K562 (cell line): ENCODE data around the gene ANKRD13B. TPM values are rescaled to one million over a fixed set of nuclear protein-coding genes. Genes with fewer than 3 reads are reported as not detected.
A peak's percentile ranks its signal among the peaks of the same experiment; 100 is the strongest.

Source experiments
- ATAC-seq: fragments of 200-7000 bp; cut with Tn5 transposase; 3 replicates; pipeline ENCODE4 v1.9.1; 2020; ENCODE audit warnings: moderate library complexity
- Bru-seq: library from RNA; stranded (reverse); fragments of 400-500 nt; gene quantifications from one replicate; lab custom pipeline; 2021; lab: Mats Ljungman, UMichigan
- BruChase-seq, 2 experiments: library from RNA; stranded (reverse); fragments of 400-500 nt; gene quantifications; one replicate each; lab custom pipeline; 2021; lab: Mats Ljungman, UMichigan
- BruUV-seq: library from RNA; stranded (reverse); fragments of 400-500 nt; replicated peaks from 2 replicates; lab custom pipeline; 2021; lab: Mats Ljungman, UMichigan
- CTCF ChIA-PET: fragments of 300-600 bp; formaldehyde crosslinking; extraction: SDS; loops from one replicate; lab custom pipeline; 2021; ENCODE audit warnings: low intra/inter-chr PET ratio; lab: Yijun Ruan, JAX
- POLR2A ChIA-PET: fragments of 300-600, 350-650 bp; sonication (Branson Sonifier 250); formaldehyde crosslinking; extraction: SDS; loops from one replicate; lab custom pipeline; 2021; ENCODE audit warnings: antibody characterized with exemption, inconsistent platforms; lab: Yijun Ruan, JAX
- DNase-seq, 4 experiments: peaks; one replicate each; pipeline versions ENCODE4 v3.0.0 to v3.0.0-alpha.2; 2011 to 2018; ENCODE audit warnings: low spot score in 3 of 4, mixed read lengths in 3 of 4; ENCODE audit errors: extremely low read depth in 1 of 4
- FAIRE-seq: peaks from 2 replicates; lab custom pipeline; 2011; peaks lifted over from hg19 to GRCh38; lab: Jason Lieb, UNC
- H2AFZ ChIP-seq: 2 replicates; pipeline ENCODE4 v1.6.0; 2011; ENCODE audit warnings: low read depth, low read length, control low read depth, inconsistent platforms
- H3K27ac ChIP-seq: fragments of 200-600 bp; 3 replicates; pipeline ENCODE4 v1.8.0; 2011; ENCODE audit warnings: low read depth, mild to moderate bottlenecking, control low read depth, inconsistent platforms, low read length, moderate library complexity, mixed read lengths; ENCODE audit errors: extremely low read depth
- H3K27me3 ChIP-seq, 2 experiments: fragments of 300-600 bp in 1 of 2; 2 replicates in 1 of 2; 3 replicates in 1 of 2; pipeline versions ENCODE4 v1.6.0 to v1.8.0; 2011; ENCODE audit warnings: inconsistent platforms in 2 of 2, low read length in 2 of 2, mild to moderate bottlenecking in 1 of 2, mixed read lengths in 1 of 2, moderate library complexity in 1 of 2; ENCODE audit not compliant: control insufficient read depth in 2 of 2, insufficient read depth in 2 of 2
- H3K36me3 ChIP-seq: fragments of 300-600 bp; 3 replicates; pipeline ENCODE4 v1.8.0; 2011; ENCODE audit warnings: mild to moderate bottlenecking, low read length, inconsistent platforms; ENCODE audit not compliant: control insufficient read depth, insufficient read depth
- H3K4me1 ChIP-seq, 2 experiments: fragments of 200-600 bp in 1 of 2; replicated peaks in 1 of 2; 2 replicates in 1 of 2; 3 replicates in 1 of 2; pipeline versions ENCODE4 v1.5.1 to v1.8.0; 2011; ENCODE audit warnings: inconsistent platforms in 2 of 2, low read length in 2 of 2, mild to moderate bottlenecking in 1 of 2, mixed read lengths in 1 of 2, moderate library complexity in 1 of 2; ENCODE audit not compliant: control insufficient read depth in 2 of 2, insufficient read depth in 2 of 2
- H3K4me2 ChIP-seq: 2 replicates; pipeline ENCODE4 v1.6.1; 2011; ENCODE audit warnings: low read length, control low read depth, inconsistent platforms, mixed read lengths; ENCODE audit not compliant: insufficient read depth
- H3K4me3 ChIP-seq: fragments of 200-600 bp; sonication (generic), shearing (Covaris generic); 2 replicates; pipeline ENCODE4 v1.5.1; 2016; ENCODE audit warnings: control low read depth, inconsistent platforms
- H3K79me2 ChIP-seq: fragments of 200-600 bp; 3 replicates; pipeline ENCODE4 v1.8.0; 2011; ENCODE audit warnings: low read length, inconsistent platforms; ENCODE audit not compliant: control insufficient read depth, insufficient read depth
- H3K9ac ChIP-seq, 2 experiments: 2 replicates each; pipeline versions ENCODE4 v1.6.0 to v1.6.1; 2011; ENCODE audit warnings: low read depth in 2 of 2, low read length in 2 of 2, control low read depth in 1 of 2, inconsistent platforms in 1 of 2, mild to moderate bottlenecking in 1 of 2, mixed read lengths in 1 of 2; ENCODE audit not compliant: insufficient read depth in 1 of 2
- H3K9me1 ChIP-seq: one replicate; pipeline ENCODE4 v1.6.0; 2011; ENCODE audit warnings: inconsistent platforms, mild to moderate bottlenecking, low read length, moderate library complexity; ENCODE audit not compliant: control insufficient read depth, insufficient read depth
- H3K9me3 ChIP-seq: replicated peaks from 2 replicates; pipeline ENCODE4 v1.5.1; 2011; ENCODE audit warnings: low read depth, low read length, inconsistent platforms; ENCODE audit not compliant: control insufficient read depth, insufficient read depth
- H4K20me1 ChIP-seq: replicated peaks from 2 replicates; pipeline ENCODE4 v1.6.1; 2011; ENCODE audit warnings: low read length, inconsistent platforms, mixed read lengths; ENCODE audit not compliant: control insufficient read depth, insufficient read depth
- CCNT2 ChIP-seq: IDR thresholded peaks from 2 replicates; pipeline ENCODE4 v1.6.1; 2011; ENCODE audit warnings: borderline replicate concordance, low read depth, mild to moderate bottlenecking, moderate library complexity, mixed read lengths, low read length; ENCODE audit not compliant: insufficient read length; ENCODE audit errors: extremely low read depth
- CREB1 ChIP-seq, 2 experiments: sonication (generic) in 1 of 2; formaldehyde crosslinking in 1 of 2; IDR thresholded peaks; 2 replicates each; pipeline versions ENCODE4 v1.6.1 to v1.8.0; 2012 to 2022; ENCODE audit warnings: inconsistent platforms in 1 of 2, mild to moderate bottlenecking in 1 of 2, missing genetic modification reagents in 1 of 2, moderate library complexity in 1 of 2
- CREB3L1 ChIP-seq: fragments of 450-650 bp; IDR thresholded peaks from 2 replicates; pipeline ENCODE4 v1.6.1; 2014; ENCODE audit warnings: low read depth, mild to moderate bottlenecking, moderate library complexity, borderline replicate concordance
- CTBP1 ChIP-seq: fragments of 450-650 bp; IDR thresholded peaks from 2 replicates; pipeline ENCODE4 v1.6.1; 2016; ENCODE audit warnings: borderline replicate concordance
- HMGN3 ChIP-seq: IDR thresholded peaks from 2 replicates; pipeline ENCODE4 v1.6.1; 2011; ENCODE audit warnings: borderline replicate concordance, low read depth, mild to moderate bottlenecking, mixed read lengths, low read length; ENCODE audit not compliant: insufficient read length; ENCODE audit errors: extremely low read depth
- JUN ChIP-seq, 2 experiments: sonication (generic) in 1 of 2; formaldehyde crosslinking in 1 of 2; IDR thresholded peaks; 2 replicates each; pipeline versions ENCODE4 v1.6.1 to v1.8.0; 2012 to 2022; ENCODE audit warnings: borderline replicate concordance in 2 of 2, mild to moderate bottlenecking in 2 of 2, improper control_type of control experiment in 1 of 2, low read depth in 1 of 2, low read length in 1 of 2, missing genetic modification reagents in 1 of 2
- MYNN ChIP-seq, 2 experiments: sonication (generic); formaldehyde crosslinking in 1 of 2; IDR thresholded peaks; 2 replicates each; pipeline versions ENCODE4 v1.5.0 to v1.6.1; 2016 to 2020; ENCODE audit warnings: antibody characterized with exemption in 1 of 2, missing genetic modification reagents in 1 of 2
- PTTG1 ChIP-seq: fragments of 450-650 bp; IDR thresholded peaks from 2 replicates; pipeline ENCODE4 v1.6.1; 2016; ENCODE audit warnings: low read depth, mild to moderate bottlenecking, missing genetic modification characterization, missing compliant biosample characterization
- PYGO2 ChIP-seq: fragments of 450-650 bp; IDR thresholded peaks from 2 replicates; pipeline ENCODE4 v1.6.1; 2016; ENCODE audit warnings: mild to moderate bottlenecking, missing genetic modification characterization, moderate library complexity, missing compliant biosample characterization
- TCFL5 ChIP-seq: fragments of 250-450 bp; sonication (Bioruptor Pico); conservative IDR thresholded peaks from 2 replicates; pipeline ENCODE4 v1.6.1; 2021; ENCODE audit warnings: mild to moderate bottlenecking, moderate library complexity, matching md5 sums
- ZBTB7A ChIP-seq: IDR thresholded peaks from 2 replicates; pipeline ENCODE4 v1.6.1; 2011; ENCODE audit warnings: low read depth, mild to moderate bottlenecking, low read length, moderate library complexity, borderline replicate concordance; ENCODE audit not compliant: control insufficient read depth
- ZFP36 ChIP-seq: fragments of 150-350 bp; IDR thresholded peaks from 2 replicates; pipeline ENCODE4 v1.6.1; 2018; ENCODE audit warnings: low read length, low read depth; ENCODE audit not compliant: partially characterized antibody
- WGBS: fragments of 100-300 bp; shearing (Covaris generic); methylation state at CpG from one replicate; pipeline ENCODE4 v1.1.6; 2016; ENCODE audit warnings: low coverage, mixed read lengths; ENCODE audit not compliant: insufficient coverage; ENCODE audit errors: missing lambda C conversion rate; 5-methylcytosine and 5-hydroxymethylcytosine counted together
- in situ Hi-C: fragments of 300-500 bp; cut with MboI; formaldehyde crosslinking; loops from 4 replicates; pipeline ENCODE4 v1.15.0; 2018; ENCODE audit warnings: inconsistent platforms, mixed read lengths
- intact Hi-C: fragments of 100-400 bp; cut with micrococcal nuclease; formaldehyde crosslinking; loops from 2 replicates; pipeline ENCODE4 v1.14.2; 2022
- long read RNA-seq, 3 experiments: library from polyadenylated mRNA in 2 of 3; library from RNA in 1 of 3; unstranded in 2 of 3; stranded (forward) in 1 of 3; transcript quantifications; one replicate each; pipeline ENCODE4 v2.0.0, GENCODE V29; 2019 to 2022
- polyA minus RNA-seq, 3 experiments: library from RNA; depleted of rRNA, polyadenylated mRNA; stranded (reverse); fragments of >200 nt; gene quantifications; 2 replicates each; pipeline ENCODE4 v1.2.3, GENCODE V29; 2011
- polyA plus RNA-seq, 8 experiments: library from polyadenylated mRNA; depleted of rRNA in 4 of 8; stranded (reverse) in 5 of 8; unstranded in 3 of 8; fragments of >200 nt; fragmentation: Nextera tagmentation in 2 of 8; fragmentation: Illumina TruSeq in 1 of 8; extraction: Ambion mirVana in 2 of 8; extraction: Trizol in 1 of 8; gene quantifications; 2 replicates each; pipeline versions ENCODE4 v1.2.1 to v1.2.3, GENCODE V29; 2011 to 2014; ENCODE audit warnings: inconsistent platforms in 1 of 8, missing spikeins in 1 of 8
- total RNA-seq, 7 experiments: library from RNA; depleted of rRNA in 6 of 7; stranded (reverse); fragments of >200 nt in 6 of 7; fragmentation: Illumina TruSeq in 2 of 7; extraction: Trizol in 2 of 7; gene quantifications; 2 replicates each; pipeline versions ENCODE4 v1.2.1 to v1.2.3, GENCODE V29; 2011 to 2021; ENCODE audit warnings: low replicate concordance in 1 of 7

Gene ANKRD13B
- 17.2 and 53.9 TPM in 2 replicates for total RNA-seq (2011; cell fraction: chromatin; rRNA removed; ENCODE audit: low replicate concordance)
- total RNA-seq (2011; cell fraction: nucleolus; rRNA removed) = 37.9 and 41.4 TPM in 2 replicates
- total RNA-seq (2011; cell fraction: nucleoplasm; rRNA removed) = 20.8 and 22.1 TPM in 2 replicates
- total RNA-seq (2014; rRNA removed) (15.8 and 17.1 TPM in 2 replicates), total RNA-seq (2014; rRNA removed; fragmentation: Illumina TruSeq; extraction: Trizol) (2.5 and 3.5 TPM in 2 replicates), total RNA-seq (2015; rRNA removed; fragmentation: Illumina TruSeq; extraction: Trizol) (4.3 and 5.0 TPM in 2 replicates), total RNA-seq (2021) (22.3 and 28.1 TPM in 2 replicates), polyA plus RNA-seq (2011; rRNA removed) (4.6 and 6.5 TPM in 2 replicates), polyA plus RNA-seq (2014; fragmentation: Illumina TruSeq; extraction: Trizol) (10.3 and 11.7 TPM in 2 replicates), polyA plus RNA-seq (2014; fragmentation: Nextera tagmentation; extraction: Ambion mirVana) (under 1 TPM; 0.15 to 0.59 TPM), polyA plus RNA-seq (2014; rRNA removed) (14.2 and 15.6 TPM in 2 replicates), polyA minus RNA-seq (2011; rRNA and poly(A)+ RNA removed) (2.5 and 3.7 TPM in 2 replicates), Bru-seq, nascent RNA (percentile 57 among the genes with signal in this experiment), BruChase-seq, experiment 1, labeled RNA remaining after a 2-hour chase (percentile 53 among the genes with signal in this experiment), BruChase-seq, experiment 2, labeled RNA remaining after a 6-hour chase (percentile 60 among the genes with signal in this experiment)
- 3.9 and 14.6 TPM in 2 replicates for polyA plus RNA-seq (2011; cell fraction: cytosol; rRNA removed)
- polyA plus RNA-seq (2011; cell fraction: nucleus; rRNA removed) = 28.4 and 73.6 TPM in 2 replicates
- 9.4 and 11.3 TPM in 2 replicates for polyA plus RNA-seq (2012)
- polyA minus RNA-seq (2011; cell fraction: cytosol; rRNA and poly(A)+ RNA removed) = 8.7 and 9.4 TPM in 2 replicates
- polyA minus RNA-seq (2011; cell fraction: nucleus; rRNA and poly(A)+ RNA removed) = 11.3 and 11.8 TPM in 2 replicates
- long read RNA-seq, experiment 1, partial matches to known transcripts = 5 of 14 reads
- long read RNA-seq, experiment 1, other reads (novel, unspliced or antisense) = 8 of 14 reads
- long read RNA-seq, experiment 2, partial matches to known transcripts = 7 of 11 reads
- long read RNA-seq, experiment 2, other reads (novel, unspliced or antisense) = 3 of 11 reads
- long read RNA-seq, experiment 3, partial matches to known transcripts = 0 of 2 reads
- long read RNA-seq, experiment 3, other reads (novel, unspliced or antisense) = 2 of 2 reads

DNA sequence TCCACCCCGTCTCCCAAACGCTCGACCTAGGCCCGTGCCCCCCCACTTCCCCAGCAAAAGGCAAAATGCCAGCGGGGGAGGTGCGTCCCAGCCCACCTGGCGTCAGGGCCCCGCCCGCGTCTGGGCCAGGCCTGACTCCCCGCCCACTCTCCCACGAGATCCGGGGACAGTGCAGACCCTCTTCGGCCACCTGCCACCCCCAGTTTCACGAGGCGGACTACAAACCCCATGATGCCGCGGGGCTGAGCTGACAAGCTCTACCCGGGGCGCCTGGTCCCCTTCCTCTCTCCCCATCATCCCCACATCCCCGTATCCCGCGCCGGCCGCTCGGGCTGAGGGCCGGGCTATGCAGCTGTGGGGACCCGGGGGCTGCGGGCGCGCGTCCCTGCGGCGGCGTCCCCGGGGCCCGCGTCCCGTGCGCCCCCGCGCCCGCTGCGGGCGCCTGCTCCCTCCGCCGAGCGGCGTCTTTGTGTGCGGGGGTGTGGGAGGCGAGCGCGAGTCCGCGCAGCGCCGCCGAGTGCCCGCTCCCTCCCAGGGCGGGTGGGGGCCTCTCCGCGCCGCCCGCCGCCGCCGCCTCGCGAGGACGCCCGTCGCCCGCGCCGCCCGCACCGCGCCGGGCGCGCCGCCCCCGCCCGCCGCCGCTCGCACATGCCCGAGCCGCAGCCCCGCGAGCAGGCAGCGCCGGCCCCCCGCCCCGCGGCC is at the start of gene ANKRD13B:
TSS of gene ANKRD13B (plus strand) at position 283 of the 702 bp plus-strand sequence. CDS start 490 bp downstream, outside the sequence.
- H3K4me1 ChIP-seq = peaks cover 44 to 88% of the 10 kb centered on the region in 2 experiments
- peaks cover 16% of the 10 kb centered on the region for H3K79me2 ChIP-seq
- no peaks in the 10 kb centered on the region for H3K27me3 ChIP-seq
- no peaks in the 10 kb centered on the region for H3K36me3 ChIP-seq
- in situ Hi-C loops (no loop called here), intact Hi-C loops (loop anchor here (2.0 to 5.0 kb wide), 2 partner anchors 201 to 222 kb away; partner anchors contain the start of gene TAOK1)
- H3K9me1 ChIP-seq = peaks cover 4% of the 10 kb centered on the region
- BruUV-seq = no TSS peak
- 1% methylated on average over 26 of the region's 96 CpGs for WGBS
- peaks cover 12% of the 10 kb centered on the region for H4K20me1 ChIP-seq
- peak within 1 kb of the TSS; percentile 95 for H2AFZ ChIP-seq
- DNase-seq (peak; percentile 65 to 68 (median 66)), ATAC-seq (peak; percentile 14), FAIRE-seq (no peak)
- no peaks in the 10 kb centered on the region for H3K9me3 ChIP-seq
- peak within 1 kb of the TSS; percentile 32 to 91; a peak in 3 of 4 replicates for H3K9ac ChIP-seq
- ChIA-PET POLR2A (interaction anchor here (0.9 kb wide), 1 partner anchor 56 kb away, joined by 3 read pairs; no protein-coding TSS in a partner anchor), CTCF (interaction anchor here (0.6 to 2.3 kb wide), 5 partner anchors 223 to 469 kb away, joined by 3 to 19 read pairs (median 3); no protein-coding TSS in a partner anchor)
- peak within 1 kb of the TSS; percentile 63 for H3K4me3 ChIP-seq
- peak within 1 kb of the TSS; percentile 83 for H3K4me2 ChIP-seq
- peak within 1 kb of the TSS; percentile 47; the same call in 1 of the 3 replicates for H3K27ac ChIP-seq
- TF ChIP-seq ZBTB7A (peak; percentile 35; the same call in 1 of the 2 replicates), HMGN3 (peak; percentile 60), TCFL5 (CRISPR knock-in tag) (no peak), MYNN (IDR thresholded peaks at IDR 0.05) (no peak), MYNN (CRISPR knock-in tag; IDR thresholded peaks at IDR 0.05) (no peak), CTBP1 (0 out of 2 replicates have a peak, but pooled peaks have one; percentile 41), JUN (IDR thresholded peaks at IDR 0.05; ENCODE audit: borderline replicate concordance, low read depth, low read length) (no peak), JUN (CRISPR knock-in tag; IDR thresholded peaks at IDR 0.05; ENCODE audit: borderline replicate concordance) (no peak), CREB3L1 (peak; percentile 56; the same call in 1 of the 2 replicates), PTTG1 (tag) (no peak), CCNT2 (peak; percentile 32), CREB1 (IDR thresholded peaks at IDR 0.05) (no peak), CREB1 (CRISPR knock-in tag; IDR thresholded peaks at IDR 0.05) (no peak), ZFP36 (no peak), PYGO2 (tag) (no peak)
